ENCODE measurements around the gene LGMN.
"Not testable (repeated sequence)": the region's sequence is repeated elsewhere in the genome, so short reads cannot be mapped to it uniquely, and the experiment has no call there.

The LGMN gene

DNA sequence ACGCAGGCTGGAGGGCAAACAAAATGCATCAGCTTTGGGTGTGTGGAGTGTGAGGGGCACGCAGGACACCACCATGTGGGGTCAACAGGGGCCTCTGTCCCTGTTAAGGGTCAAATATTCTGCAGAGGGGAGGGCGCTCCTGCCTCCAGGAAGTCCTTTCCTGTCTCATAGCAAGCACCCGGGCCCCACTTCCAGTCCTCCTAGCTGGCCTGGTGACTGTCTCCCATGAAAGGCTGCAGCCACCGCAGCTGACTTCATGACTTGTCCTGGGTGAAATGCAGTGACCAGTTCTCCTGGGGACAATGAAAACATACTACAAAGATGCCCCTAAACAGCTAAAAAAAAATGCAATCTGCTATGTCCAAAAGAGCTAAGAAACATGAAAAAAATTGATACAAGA is 53.6 kb downstream of the LGMN start:
- no peak for DNase-seq (ENCODE audit: low read depth, low spot score)

DNA sequence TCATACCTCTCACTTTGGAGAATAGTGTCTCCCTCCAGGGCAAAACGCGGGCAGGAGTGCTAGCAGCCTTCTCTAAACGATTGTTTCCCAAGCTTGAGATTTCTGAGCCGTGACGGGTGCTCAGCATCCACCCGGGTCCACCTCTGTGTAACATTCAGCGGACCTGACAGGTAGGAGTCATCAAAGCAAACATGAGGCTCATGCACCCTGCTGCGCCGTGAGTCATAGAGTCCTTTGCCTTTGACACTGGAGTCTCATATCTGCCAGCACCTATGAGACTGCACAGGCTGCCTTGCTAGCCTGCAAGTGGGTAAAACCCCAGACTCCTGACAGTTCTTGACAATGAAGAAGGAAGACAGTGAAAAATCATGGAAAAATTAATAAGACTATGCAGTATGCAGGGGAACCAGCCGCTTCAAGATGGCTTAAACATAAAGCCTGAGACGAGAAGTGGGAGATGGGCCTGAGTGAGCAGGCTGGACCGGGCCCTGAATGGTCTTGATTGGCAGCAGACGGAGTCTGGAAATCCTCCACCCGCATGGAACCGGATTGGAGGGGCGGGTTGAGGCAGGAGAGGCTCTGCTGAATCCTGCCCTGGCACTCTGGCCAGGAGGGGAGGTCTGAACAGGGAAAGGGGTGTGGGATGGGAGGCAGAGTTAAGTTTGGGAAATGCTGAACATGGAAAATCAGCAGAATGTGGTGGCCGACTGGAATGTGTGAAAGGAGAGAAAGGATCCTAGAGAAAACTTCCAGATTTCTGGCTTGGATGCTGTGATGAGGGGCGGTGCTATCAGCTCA is 54.2 kb downstream of the LGMN start:
- DNase-seq (ENCODE audit: low read depth, low spot score): no peak

DNA sequence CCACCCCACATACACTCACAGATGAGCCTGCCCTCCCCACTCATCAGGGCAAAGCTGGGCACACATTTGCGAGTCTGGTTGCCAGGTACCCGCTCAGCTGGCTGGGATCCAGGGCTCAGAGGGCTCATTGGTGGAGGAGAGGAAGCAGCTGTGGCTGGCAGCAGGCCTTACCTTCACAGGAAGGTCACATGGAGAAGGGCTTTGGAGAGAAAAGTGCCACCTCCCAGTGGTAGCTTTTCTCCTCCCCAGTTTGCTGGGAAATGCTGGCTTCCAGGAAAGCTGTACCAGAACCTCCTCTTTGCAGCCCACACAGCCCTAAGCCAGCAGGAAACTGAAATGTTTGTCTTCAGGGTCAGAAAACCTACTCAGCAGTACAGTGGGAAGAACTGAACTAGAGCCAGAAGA is 55.6 kb downstream of the LGMN start:
- DNase-seq (ENCODE audit: low read depth, low spot score): no peak

DNA sequence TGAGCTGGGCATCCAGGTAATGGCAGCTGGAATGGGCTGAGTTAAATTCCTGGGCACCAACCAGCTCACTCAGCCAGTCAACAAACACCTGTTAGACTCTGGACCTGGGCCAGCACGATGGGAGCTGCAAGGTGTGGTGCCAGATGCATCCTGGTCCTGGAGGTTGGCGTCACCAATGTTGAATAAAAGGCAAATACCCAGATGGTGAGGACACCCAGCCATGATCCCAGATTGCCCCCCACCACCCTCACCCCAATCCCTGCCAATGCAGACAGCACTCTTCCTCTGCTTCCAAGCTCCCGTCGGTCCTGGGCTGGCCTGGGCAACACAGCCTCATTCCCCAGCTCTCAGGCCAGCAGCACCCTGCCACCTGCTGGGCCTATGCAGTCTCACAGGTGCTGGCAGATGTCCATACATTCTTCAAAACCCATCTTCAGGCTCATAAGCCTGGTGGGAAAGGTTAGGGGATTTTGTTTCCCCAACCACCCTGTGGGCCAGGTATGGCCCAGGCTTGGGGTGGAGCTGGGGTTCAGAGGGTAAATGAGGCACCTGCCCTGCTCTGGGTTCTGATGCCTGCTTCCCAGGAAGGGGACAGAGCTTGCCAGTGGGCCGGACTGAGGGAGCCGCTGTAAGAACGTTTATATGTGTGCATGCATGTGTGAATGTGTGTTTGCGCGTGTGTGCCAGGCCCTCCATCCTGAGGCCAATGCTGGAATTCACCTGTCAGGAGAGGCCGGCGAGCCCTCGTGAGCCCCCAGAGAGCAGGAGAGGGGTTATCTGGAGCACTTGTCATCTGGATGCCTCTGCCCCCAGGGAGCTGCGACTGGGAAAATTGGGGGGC is 58.0 kb downstream of the LGMN start:
- no peak for DNase-seq (ENCODE audit: low read depth, low spot score)

DNA sequence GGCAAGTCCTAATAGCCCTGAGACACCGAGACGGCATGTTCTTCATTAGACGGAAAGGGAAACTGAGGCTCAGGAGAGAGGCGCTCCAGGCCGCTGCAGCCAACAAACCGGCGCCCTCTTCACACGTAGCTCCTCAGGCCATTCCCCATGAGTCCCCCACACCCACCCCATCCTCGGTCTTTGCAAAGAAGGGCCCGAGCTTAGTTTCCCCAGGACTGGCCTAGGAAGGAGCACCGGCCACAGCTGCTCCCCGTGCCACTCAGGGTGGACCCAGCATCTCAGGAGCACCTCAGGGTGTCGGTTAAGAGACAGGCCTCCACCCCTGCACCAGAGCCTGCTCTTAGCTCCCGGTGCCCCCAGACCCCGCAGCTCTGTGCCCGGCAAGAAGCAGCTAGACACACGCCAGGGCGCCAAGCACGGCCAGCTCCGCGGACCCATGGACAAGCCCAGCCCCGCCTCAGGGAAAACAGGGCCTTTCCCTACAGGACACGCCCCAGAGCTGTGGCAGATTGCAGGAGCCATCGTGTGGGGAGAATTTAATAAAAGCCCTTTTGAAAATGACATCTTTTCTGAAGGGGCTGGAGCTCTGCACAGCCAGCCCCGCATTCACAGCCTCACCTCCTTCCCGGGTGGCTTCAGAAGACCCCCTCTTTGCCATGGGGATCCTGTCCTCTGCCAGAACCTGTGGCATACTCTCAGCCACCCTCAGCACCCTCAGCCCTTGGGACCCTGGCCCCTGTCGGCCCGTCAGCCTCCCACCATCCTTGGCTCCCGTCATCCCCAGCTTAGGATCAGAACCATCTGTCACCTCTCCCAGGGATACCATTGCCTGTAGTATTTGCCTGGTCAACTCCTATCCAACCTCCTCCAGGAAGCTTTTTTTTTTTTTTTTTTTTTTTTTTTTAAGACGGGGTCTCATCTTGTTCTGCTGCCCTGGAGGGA is 59.7 kb downstream of the LGMN start:
- no peak for DNase-seq (ENCODE audit: low read depth, low spot score)

DNA sequence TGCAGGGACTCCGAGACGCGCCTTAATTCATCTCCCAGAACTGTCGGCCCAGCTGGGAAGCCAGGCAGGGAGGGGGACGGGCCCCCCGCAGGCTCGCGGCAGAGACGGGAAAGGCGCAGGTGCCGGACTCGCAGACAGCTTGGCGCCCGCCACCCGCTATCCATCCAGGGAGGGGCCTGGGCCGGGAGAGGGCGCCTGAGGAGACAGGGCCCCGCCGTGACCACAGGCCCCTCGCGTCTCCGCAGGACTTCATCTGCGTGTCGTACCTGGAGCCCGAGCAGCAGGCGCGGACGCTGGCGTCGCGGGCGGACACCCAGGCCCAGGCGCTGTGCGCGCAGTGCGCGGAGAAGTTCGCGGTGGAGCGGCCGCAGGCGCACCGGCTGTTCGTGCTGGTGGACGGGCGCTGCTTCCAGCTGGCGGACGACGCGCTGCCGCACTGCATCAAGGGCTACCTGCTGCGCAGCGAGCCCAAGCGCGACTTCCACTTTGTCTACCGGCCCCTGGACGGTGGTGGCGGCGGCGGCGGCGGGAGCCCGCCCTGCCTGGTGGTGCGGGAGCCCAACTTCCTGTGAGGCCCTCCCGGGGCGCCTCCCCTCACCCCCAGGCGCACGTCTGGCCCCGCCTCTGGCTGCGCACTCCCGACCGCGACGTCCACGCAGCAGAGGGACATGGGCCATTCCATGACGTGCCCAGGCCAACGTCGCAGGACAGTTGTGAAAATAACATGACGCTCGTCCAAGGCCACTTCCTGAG is 60.6 kb downstream of the LGMN start:
- no peak for DNase-seq (ENCODE audit: low read depth, low spot score)

DNA sequence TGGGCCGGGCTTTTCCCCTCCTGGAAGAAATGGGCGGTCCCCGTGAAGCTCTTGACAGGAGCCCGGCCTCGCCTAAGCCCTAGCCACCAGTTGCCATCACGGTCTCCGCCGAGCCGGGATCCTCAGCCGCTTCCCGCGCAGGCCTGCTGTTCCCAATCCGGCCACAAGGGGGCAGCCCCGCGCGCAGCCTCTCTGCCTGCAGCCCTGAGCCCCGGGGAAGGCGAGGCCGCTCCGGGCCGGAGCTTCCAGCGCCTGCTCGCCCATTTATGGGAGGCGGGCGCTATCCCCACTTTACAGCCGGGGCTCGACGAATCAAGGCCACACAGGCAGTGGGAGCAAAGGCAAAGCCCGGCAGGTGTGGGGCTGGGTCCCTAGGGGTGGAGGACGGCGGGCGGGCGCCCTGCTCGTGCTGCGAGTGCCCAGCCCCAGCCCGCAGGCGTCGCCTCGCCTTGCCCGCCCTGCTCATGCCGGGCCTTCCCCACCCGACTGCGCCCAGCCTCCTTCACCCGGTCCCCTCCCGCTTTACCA is 61.5 kb downstream of the LGMN start:
- no peak for DNase-seq (ENCODE audit: low read depth, low spot score)

DNA sequence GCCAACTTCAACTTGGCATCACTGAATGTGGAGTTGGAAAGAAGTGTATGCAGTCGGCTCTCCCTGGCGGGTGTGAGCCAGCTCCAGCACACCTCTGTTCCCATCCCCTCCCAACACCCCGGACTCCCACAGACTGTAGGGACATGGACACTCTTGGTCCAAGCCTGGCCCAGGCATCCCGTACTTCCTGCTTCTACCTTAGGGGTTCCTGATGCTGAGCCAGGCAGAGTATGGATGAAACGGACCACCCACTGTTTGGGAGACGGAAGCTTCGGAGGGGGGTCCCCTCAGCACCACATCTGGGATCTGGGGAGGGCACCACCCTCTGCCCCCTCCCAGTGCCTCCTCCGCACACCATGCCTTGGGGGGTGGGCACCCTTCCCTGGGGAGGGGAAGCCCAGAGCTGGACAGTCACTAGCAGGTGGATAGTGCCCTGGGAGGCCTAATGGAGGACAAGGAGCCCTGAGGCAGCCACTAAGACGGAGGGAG is 62.0 kb downstream of the LGMN start:
- no peak for DNase-seq (ENCODE audit: low read depth, low spot score)

DNA sequence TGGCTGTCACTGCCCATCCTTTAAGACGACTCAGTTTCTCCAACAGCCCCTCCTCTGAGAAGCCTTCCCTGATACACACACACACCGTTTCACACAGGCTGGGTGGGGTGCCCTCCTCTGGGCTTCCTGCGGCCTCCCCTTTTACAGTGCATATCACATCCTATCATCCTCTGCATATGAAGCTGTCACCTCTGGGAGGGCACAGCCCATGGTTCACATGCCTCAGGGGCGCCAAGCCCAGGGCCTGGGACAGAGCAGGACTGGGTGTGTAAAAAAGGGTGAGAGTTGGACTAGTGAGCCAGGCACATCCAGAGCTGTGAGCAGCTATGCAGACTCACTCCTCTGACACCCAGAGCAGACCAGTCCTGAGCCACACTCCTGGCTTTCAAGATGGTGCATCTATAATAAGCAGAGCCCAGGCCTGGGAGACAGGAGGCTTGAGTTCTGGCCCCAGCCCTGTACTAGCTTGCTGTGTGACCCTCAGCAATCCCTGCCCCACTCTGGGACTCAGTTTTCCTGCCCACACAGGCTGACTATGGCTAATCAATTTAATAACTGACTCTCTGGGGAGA is 62.6 kb downstream of the LGMN start:
- DNase-seq (ENCODE audit: low read depth, low spot score): no peak

DNA sequence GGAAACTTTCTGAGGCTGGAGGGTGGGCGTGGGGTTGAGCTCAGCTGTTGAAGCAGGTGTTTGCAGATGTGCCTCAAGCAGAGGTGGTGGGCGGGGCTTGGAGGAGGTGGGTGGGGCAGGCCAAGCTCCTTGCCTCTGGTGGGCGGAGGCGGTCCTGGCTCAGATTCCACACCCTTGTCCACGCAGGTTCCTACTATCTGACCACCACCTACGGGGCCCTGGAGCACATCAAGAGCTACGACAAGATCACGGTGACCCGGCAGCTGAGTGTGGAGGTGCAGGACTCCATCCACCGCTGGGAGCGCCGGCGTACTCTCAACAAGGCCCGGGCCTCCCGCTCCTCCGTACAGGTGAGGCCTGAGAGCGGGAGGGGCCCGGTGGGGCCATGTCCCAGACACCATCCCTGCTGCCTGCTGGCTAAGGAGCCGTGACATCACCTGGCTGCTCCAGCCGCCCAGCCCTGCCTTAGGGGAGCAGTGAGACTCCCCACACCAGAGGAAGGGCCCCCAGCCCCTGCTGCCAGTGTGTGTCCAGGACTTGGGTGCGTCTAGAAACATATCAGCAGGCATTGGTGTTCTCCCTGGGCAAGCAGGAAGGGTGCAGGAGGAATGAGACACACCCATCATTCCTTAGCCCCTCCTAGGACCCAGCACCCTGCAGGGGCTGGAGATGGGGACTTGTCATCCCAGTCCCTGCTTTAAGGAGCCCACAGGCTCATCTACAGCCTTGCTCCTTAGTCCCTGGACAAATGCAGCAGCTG is 63.4 kb downstream of the LGMN start:
- DNase-seq (ENCODE audit: low read depth, low spot score): no peak

DNA sequence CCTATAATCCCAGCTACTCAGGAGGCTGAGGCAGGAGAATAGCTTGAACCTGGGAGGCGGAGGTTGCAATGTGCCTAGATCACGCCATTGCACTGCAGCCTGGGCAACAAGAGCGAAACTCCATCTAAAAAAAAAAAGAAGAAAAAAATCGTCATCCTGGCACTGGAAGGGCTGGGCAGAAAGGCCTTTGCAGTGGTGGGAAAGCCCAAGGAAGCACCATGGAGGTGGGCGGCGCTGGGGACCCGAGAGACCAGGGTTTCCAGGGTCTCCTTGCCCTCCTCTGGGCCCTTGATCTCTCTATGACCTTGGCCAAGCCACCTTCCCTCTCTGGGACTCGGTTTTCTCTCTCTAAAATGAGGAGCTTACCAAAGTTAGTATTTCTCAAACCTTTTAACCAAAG is 65.4 kb downstream of the LGMN start:
- DNase-seq (ENCODE audit: low read depth, low spot score): no peak

DNA sequence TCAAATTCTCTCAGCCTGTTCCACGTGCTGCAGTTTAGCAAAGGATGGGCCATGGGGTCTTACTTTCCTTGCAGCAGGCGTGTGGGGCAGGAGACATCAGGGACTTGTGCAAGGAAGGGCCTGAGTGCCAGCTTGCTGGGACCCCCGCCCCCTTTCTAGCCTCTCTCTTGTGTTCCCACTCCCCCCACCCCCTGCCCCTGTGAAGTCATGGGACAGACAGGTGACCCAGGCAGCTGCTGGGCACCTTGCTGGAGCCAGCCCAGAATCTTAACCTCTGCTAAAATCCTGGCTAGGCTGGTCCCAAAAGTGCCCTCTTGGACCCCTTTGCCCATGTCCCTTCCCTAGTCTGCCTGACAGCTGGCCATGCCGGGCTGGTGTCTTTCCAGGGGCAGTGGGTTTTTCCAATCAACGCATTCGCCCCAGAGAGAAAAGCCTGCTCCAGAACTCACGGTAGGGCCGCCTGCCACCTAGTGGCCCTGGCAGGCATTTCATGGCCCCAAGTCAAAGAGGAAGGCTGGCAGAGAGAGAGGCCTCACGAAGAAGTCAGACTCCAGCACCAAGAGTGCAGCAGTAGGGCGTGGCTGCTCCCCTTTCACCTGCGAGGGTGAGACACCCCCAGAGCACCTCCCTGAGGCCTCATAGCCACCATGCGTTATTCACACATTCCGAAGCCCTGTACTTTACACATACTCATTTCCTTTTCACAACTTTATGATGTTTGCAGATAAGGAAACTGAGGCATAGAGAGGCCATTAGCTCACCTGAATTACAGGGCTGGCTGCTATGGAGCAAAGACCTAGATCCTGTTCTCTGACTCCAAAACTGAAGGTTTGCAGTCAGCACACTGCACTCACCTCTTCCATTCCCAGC is 67.4 kb downstream of the LGMN start:
- DNase-seq (ENCODE audit: low read depth, low spot score): no peak

DNA sequence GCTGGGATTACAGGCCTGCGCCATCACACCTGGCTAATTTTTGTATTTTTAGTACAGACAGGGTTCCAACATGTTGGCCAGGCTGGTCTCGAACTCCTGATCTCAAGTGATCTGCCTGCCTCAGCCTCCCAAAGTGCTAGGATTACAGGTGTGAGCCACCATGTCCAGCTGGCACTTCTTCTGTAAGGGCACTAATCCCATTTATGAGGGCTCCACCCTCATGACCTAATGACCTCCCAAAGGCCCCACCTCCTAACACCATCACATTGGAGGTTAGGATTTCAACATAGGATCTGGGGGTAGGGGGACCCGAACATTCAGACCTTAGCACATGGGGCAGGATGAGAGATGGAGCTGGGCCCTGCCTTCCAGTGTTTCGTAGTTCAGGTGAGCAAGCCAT is 68.1 kb downstream of the LGMN start:
- not testable (repeated sequence) for DNase-seq (ENCODE audit: low read depth, low spot score)

DNA sequence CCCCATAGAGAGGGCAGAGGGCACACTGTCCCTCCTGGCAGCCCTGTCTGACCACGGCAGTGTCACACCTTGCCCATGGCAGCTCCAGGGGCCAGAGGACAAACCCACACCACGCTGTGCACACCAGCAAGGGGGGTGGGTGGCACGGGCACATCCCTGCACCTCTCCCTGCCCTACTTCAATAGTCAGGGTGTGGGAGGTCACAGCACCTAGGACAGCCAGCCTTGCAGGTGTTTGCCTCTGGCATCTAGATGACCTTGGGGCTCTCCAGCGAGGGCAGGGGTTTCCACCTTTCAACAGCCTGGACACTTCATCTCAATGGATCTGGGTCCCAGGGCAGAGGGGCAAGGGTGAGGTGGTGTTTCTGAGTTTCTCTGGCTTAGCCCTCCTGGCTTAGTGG is 69.2 kb downstream of the LGMN start:
- DNase-seq (ENCODE audit: low read depth, low spot score): no peak

DNA sequence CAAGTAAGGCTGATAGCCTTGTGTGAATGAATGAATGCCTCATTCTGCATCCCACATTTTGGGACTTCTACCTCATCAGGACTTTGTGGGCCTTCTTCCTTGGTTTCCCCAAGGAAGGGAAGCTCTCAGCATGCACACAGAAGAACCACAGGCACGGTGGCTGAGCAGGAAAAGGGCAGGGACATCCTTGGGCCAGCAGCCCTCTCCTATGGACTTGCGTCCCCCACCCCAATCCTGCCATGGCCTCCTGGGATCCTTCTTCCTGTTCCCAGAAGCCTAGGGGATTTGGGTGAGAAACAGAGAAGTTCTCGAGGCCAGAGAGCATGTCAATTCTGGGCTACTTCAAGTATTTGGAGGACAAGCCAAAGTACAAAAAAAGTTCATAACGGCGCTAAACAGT is 69.7 kb downstream of the LGMN start:
- no peak for DNase-seq (ENCODE audit: low read depth, low spot score)

DNA sequence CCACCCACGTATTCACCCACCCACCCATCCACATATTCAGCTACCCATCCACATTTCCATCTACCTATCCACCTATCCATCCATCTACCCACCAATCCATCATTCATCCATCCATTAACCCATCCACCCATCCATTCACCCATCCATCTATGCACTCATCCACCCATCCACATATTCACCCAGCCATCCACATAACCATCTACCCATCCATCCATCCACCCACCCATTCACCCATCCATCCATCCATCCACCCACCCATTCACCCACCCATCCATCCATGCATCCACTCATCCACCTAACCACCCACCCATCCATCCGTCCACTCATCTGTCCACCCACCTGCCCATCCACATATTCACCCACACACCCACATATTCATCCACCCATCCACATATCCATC is 70.5 kb downstream of the LGMN start:
- DNase-seq (ENCODE audit: low read depth, low spot score): no peak

DNA sequence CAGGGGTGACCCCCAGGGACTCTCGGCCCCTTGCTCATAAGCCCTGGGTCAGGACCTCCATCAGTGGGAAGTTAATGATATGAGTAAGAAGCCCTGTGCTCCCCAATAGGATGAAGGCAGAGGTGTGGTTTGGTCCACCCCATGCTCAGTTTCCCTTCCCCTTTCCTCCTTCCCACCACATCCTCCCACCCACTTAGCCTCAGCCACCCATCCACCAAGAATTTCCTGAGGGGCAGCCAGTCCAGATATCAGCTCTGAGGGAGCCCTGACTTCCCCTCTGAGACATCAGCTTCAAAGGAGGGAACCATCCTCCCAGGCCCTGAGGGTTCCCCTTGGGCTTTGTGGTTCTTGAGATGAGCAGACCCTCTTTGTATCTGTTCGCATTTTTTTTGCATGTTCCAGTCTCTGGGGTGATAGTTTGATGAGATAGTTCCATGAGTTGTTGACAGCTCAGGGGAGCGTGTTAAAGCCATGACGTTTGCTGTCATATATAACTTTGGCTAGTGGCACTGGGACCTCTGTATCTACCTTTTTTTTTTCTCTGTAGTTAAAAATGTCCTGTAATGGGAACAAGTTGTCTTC is 71.2 kb downstream of the LGMN start:
- no peak for DNase-seq (ENCODE audit: low read depth, low spot score)

DNA sequence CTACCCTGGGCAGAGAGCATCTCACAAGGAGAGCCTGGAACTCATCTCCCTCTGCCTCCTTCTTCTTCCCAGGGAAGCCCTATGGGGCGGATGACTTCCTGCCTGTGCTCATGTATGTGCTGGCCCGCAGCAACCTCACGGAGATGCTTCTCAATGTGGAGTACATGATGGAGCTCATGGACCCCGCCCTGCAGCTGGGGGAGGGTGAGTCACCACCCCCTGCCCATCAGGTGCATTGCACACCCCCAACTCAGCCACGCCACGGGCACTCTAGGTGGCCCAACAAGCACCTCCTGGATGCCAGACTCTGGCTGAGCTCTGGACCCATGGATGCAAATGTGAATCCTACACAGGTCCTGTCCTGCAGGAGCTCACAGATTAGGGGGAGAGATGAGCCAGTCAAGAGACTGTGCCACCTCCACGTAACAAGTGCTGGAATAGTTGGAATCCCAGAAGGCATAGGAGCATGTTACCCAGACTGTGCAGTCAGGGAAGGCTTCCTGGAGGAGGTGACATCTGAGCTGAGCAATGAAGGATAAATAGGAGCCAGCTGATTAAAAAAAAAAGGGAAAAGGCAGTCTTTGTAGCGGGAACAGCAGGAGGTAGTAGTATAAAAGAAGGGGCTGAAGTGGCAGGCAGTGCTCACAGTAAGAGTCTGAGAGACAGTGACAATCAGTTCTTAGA is 71.9 kb downstream of the LGMN start:
- no peak for DNase-seq (ENCODE audit: low read depth, low spot score)
